ENCODE measurements around the gene ANKRD28.

ANKRD28 gene

GRCh38 chr3:15722877-15723623 lies 74.7 kb downstream of the ANKRD28 start:
- DNase-seq, result no peak

- no peak for DNase-seq
These were observed 81.6 kb downstream of the ANKRD28 start for GRCh38 chr3:15716178-15716577.

- DNase-seq, result no peak
These were observed 83.3 kb downstream of the ANKRD28 start for GRCh38 chr3:15714448-15714847.

- no peak for DNase-seq
These were observed 84.4 kb downstream of the ANKRD28 start for GRCh38 chr3:15713364-15713763.

GRCh38 chr3:15711281-15711680 lies 86.5 kb downstream of the ANKRD28 start:
- no peak for DNase-seq

- no peak for DNase-seq
These were observed 88.7 kb downstream of the ANKRD28 start for GRCh38 chr3:15708882-15709677.

- no peak for DNase-seq
These were observed 90.0 kb downstream of the ANKRD28 start for GRCh38 chr3:15707779-15708178.

- DNase-seq, result no peak
These were observed 94.4 kb downstream of the ANKRD28 start for GRCh38 chr3:15703346-15703745.

GRCh38 chr3:15694628-15695027 lies 103.2 kb downstream of the ANKRD28 start:
- no peak for DNase-seq

- DNase-seq, result no peak
These were observed 104.4 kb downstream of the ANKRD28 start for GRCh38 chr3:15693355-15693754.

- DNase-seq, result no peak
These were observed 107.0 kb downstream of the ANKRD28 start for GRCh38 chr3:15690748-15691147.

GRCh38 chr3:15690230-15690629 lies 107.5 kb downstream of the ANKRD28 start:
- no peak for DNase-seq

- DNase-seq, result no peak
These were observed 111.9 kb downstream of the ANKRD28 start for GRCh38 chr3:15685927-15686326.

GRCh38 chr3:15683253-15683652 lies 114.5 kb downstream of the ANKRD28 start:
- no peak for DNase-seq

GRCh38 chr3:15682561-15683185 lies 115.1 kb downstream of the ANKRD28 start:
- no peak for DNase-seq

- DNase-seq, result no peak
These were observed 116.1 kb downstream of the ANKRD28 start for GRCh38 chr3:15681668-15682067.

GRCh38 chr3:15679306-15679705 lies 118.5 kb downstream of the ANKRD28 start:
- DNase-seq, result no peak

GRCh38 chr3:15676259-15676658 lies 121.5 kb downstream of the ANKRD28 start:
- DNase-seq, result no peak

GRCh38 chr3:15673536-15673935 lies 124.2 kb downstream of the ANKRD28 start:
- no peak for DNase-seq

- DNase-seq, result no peak
These were observed 130.3 kb downstream of the ANKRD28 start for GRCh38 chr3:15667484-15667883.

GRCh38 chr3:15666277-15666676 lies 131.5 kb downstream of the ANKRD28 start:
- no peak for DNase-seq

GRCh38 chr3:15665510-15666150 lies 132.1 kb downstream of the ANKRD28 start:
- no peak for DNase-seq

- DNase-seq, result no peak
These were observed 133.6 kb downstream of the ANKRD28 start for GRCh38 chr3:15664144-15664543.
